Measurements from ENCODE around the gene ANKS1B. TPM values are rescaled to one million over a fixed set of nuclear protein-coding genes. Genes with fewer than 3 reads are reported as not detected.

The ANKS1B gene
- 5.6 and 8.4 TPM in 2 replicates for total RNA-seq
- long read RNA-seq, partial matches to known transcripts, result 0 of 5 reads
- long read RNA-seq, other reads (novel, unspliced or antisense), result 5 of 5 reads

DNA sequence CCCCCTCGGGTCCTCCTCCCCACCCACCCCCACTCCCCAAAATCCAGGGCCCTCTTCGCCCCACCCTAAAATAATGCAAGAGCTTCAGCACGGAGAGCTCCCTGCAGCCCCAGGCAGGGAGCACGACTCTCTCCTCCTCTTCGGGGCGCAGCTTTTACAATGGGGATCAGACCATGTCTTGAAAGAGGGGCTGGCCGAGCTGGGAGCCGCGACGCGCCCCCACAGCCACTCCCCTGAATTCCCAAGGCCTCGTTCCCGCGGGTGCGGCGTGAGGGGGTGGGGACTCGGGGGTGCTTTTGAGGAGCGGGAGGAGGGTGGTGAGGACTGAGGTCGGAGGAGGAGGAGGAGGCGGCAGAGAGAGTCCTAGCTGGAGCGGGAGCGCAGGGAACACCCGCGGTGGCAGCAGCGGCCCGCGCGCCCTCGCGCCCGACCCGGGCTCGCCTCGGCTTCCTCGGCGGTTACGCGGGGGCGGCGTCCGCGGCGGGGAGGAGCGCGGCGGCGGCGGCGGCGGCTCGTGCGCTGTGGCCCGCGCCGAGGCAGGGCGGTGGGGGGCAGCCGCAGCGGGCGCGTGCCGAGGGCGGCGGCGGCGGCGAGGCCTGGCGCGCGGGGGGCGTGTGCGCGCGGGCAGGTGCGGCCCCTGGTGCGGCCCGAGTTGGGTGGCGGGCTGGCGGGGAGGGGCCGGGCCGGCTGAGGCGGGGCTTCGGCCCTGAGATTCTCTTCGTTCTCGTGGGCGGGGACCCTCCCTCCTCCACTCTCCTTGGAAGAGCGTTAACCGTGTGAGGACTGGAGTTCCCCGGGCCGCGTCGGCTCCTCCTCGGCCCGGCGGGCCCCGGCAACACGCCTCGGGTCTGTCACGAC is at the start of gene ANKS1B:
ANKS1B (minus strand) TSS at position 666 of the 858 bp plus-strand sequence. CDS start 699 bp downstream, outside the sequence.
- peak; percentile 51 for DNase-seq (ENCODE audit: low read depth, low spot score)
- peak within 1 kb of the TSS; percentile 89 for H3K4me3 Mint-ChIP-seq
- no peak within 1 kb of the TSS for H3K27ac Mint-ChIP-seq (ENCODE audit: unreplicated experiment)
- peaks cover 10% of the 10 kb centered on the region for H3K4me1 Mint-ChIP-seq
- TF ChIP-seq, protein P1, sequence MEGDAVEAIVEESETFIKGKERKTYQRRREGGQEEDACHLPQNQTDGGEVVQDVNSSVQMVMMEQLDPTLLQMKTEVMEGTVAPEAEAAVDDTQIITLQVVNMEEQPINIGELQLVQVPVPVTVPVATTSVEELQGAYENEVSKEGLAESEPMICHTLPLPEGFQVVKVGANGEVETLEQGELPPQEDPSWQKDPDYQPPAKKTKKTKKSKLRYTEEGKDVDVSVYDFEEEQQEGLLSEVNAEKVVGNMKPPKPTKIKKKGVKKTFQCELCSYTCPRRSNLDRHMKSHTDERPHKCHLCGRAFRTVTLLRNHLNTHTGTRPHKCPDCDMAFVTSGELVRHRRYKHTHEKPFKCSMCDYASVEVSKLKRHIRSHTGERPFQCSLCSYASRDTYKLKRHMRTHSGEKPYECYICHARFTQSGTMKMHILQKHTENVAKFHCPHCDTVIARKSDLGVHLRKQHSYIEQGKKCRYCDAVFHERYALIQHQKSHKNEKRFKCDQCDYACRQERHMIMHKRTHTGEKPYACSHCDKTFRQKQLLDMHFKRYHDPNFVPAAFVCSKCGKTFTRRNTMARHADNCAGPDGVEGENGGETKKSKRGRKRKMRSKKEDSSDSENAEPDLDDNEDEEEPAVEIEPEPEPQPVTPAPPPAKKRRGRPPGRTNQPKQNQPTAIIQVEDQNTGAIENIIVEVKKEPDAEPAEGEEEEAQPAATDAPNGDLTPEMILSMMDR (conservative IDR thresholded peaks at IDR 0.05), result no peak
- H3K9me3 Mint-ChIP-seq, result no peaks in the 10 kb centered on the region
- no peaks in the 10 kb centered on the region for H3K36me3 Mint-ChIP-seq (ENCODE audit: low read depth)
- peaks cover 62% of the 10 kb centered on the region for H3K27me3 Mint-ChIP-seq (ENCODE audit: low read depth)

DNA sequence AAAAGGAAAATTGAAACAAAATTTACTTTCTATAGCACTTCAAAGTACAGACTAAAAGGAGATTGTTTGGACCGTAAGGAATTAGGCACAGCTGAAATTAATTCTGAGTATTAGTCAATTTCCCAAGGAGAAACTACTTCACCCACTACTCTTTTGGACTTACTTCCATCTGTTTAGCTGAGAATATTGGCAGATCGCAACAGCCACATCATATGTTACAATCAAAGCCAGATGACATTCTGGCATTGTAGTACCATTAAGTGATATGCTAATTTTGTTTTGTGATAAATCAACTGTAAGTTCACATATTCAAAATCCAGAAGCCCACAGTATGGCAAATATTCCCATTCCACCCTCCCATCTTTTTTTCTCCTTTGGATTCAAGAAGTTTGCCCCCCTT is 47.1 kb upstream of the ANKS1B start:
- Mint-ChIP-seq H3K36me3 (ENCODE audit: low read depth) (peaks cover 9% of the 10 kb centered on the region), H3K4me3 (no peak overlapping the region), H3K27me3 (ENCODE audit: low read depth) (no peaks in the 10 kb centered on the region), H3K4me1 (no peaks in the 10 kb centered on the region), H3K9me3 (no peaks in the 10 kb centered on the region), H3K27ac (ENCODE audit: unreplicated experiment) (no peak overlapping the region)
- TF ChIP-seq, protein P1 (conservative IDR thresholded peaks at IDR 0.05), result no peak
- no peak for DNase-seq (ENCODE audit: low read depth, low spot score)

DNA sequence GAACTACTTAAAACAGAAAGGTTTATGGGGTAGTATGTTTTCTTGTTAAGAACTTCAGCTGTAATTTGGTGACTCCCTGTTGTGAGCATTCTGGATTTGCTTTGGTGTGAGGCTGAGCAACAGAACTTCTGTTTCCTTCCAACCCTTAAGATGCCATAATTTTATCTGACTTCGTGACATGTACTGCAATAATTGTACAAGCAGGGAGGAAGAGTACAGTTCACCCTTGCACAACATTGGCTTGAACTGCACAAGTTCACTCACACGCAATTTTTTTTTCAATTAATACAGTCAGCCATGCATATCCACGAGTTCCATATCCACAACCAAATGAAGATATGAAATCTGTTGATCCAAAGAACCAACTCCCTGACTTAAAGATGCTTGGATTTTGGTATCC is 42.9 kb upstream of the ANKS1B start:
- TF ChIP-seq, protein P1 (conservative IDR thresholded peaks at IDR 0.05), result no peak
- no peak overlapping the region for H3K27ac Mint-ChIP-seq (ENCODE audit: unreplicated experiment)

DNA sequence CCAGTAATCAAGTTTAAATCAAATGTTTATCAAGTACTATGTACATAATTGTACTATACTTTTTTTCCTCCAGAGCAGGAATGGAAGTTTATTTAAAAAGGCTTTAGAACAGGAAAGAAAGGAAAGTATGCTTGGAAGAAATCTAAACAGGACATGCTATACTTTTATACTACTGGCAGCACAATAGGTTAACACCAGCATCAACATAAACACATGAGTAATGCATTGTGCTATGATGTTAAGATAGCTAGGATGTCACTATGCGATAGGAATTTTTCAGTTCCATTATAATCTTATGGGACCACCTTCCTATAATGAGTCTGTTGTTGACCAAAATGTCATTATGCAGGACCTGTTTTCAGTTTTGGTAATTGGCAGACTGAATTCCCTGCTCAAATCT is 41.5 kb upstream of the ANKS1B start:
- Mint-ChIP-seq H3K4me3 (no peak overlapping the region), H3K9me3 (peaks cover 9% of the 10 kb centered on the region), H3K36me3 (ENCODE audit: low read depth) (peaks cover 6% of the 10 kb centered on the region), H3K27ac (ENCODE audit: unreplicated experiment) (no peak overlapping the region), H3K27me3 (ENCODE audit: low read depth) (no peaks in the 10 kb centered on the region), H3K4me1 (no peaks in the 10 kb centered on the region)
- TF ChIP-seq, protein P1 (conservative IDR thresholded peaks at IDR 0.05), result no peak
- DNase-seq (ENCODE audit: low read depth, low spot score), result no peak

More for the DNA sequence above, 42.9 kb upstream of the ANKS1B start:
- Mint-ChIP-seq H3K9me3 (peaks cover 2% of the 10 kb centered on the region), H3K4me1 (no peaks in the 10 kb centered on the region), H3K36me3 (ENCODE audit: low read depth) (no peaks in the 10 kb centered on the region), H3K4me3 (no peak overlapping the region), H3K27me3 (ENCODE audit: low read depth) (no peaks in the 10 kb centered on the region)
- no peak for DNase-seq (ENCODE audit: low read depth, low spot score)

DNA sequence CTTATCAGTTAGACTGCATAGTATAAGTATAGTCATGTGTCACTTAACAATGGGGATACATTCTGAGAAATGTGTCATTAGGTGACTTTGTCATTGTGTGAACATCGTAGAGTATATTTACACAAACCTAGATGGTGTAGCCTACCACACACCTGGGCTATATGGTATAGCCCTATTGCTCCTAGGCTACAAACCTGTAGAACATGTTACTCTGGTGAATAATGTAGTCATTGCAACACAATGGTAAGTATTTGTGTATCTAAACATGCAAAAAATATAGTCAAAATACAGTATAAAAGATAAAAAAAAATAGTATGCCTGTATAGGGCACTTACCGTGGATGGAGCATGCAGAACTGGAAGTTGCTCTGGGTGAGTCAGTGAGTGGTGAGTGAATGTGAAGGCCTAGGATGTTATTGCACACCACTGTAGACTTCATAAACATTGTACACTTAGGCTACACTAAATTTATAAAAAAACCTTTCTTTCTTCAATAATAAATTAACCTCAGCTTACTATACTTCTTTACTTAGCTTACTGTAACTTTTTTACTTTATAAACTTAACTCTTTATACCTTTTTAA is 40.3 kb upstream of the ANKS1B start:
- no peak overlapping the region for H3K4me3 Mint-ChIP-seq
- H3K4me1 Mint-ChIP-seq, result no peaks in the 10 kb centered on the region
- H3K36me3 Mint-ChIP-seq (ENCODE audit: low read depth), result peaks cover 6% of the 10 kb centered on the region
- H3K27me3 Mint-ChIP-seq (ENCODE audit: low read depth), result no peaks in the 10 kb centered on the region
- no peak overlapping the region for H3K27ac Mint-ChIP-seq (ENCODE audit: unreplicated experiment)
- DNase-seq (ENCODE audit: low read depth, low spot score), result no peak
- peaks cover 9% of the 10 kb centered on the region for H3K9me3 Mint-ChIP-seq
- TF ChIP-seq, protein P1 (conservative IDR thresholded peaks at IDR 0.05), result no peak
